Adrenal gland (tissue), 12 donors: ENCODE results near the gene PRXL2A. TPM values are rescaled to one million over a fixed set of nuclear protein-coding genes. Genes with fewer than 3 reads are reported as not detected.

Experiments
- DNase-seq, 7 donors: peaks; one replicate each; pipeline ENCODE4 v3.0.0-alpha.2; 2019 to 2020
- H3K27ac ChIP-seq, 5 donors: fragments of 200-600 bp; sonication (generic) in 4 of 5; 1 replicate in 3 of 5; 2 replicates in 2 of 5; pipeline versions ENCODE4 v1.5.1 to v1.8.0; 2016 to 2020; ENCODE audit warnings: mild to moderate bottlenecking in 1 of 5
- H3K27me3 ChIP-seq: fragments of 200-600 bp; 2 replicates; pipeline ENCODE4 v1.8.0; 2021
- H3K36me3 ChIP-seq, 2 donors: fragments of 200-600 bp; replicated peaks in 1 of 2; 1 replicate in 1 of 2; 2 replicates in 1 of 2; pipeline versions ENCODE4 v1.5.1 to v1.8.0; 2018 to 2022
- H3K4me1 ChIP-seq, 2 donors: fragments of 200-600 bp; replicated peaks in 1 of 2; 1 replicate in 1 of 2; 2 replicates in 1 of 2; pipeline versions ENCODE4 v1.5.1 to v1.8.0; 2018 to 2021
- H3K4me3 ChIP-seq, 4 donors: fragments of 200-600 bp; sonication (generic) in 3 of 4; one replicate each; pipeline ENCODE4 v1.5.1; 2016 to 2018
- H3K9me3 ChIP-seq, 3 donors: fragments of 200-600 bp; sonication (generic) in 1 of 3; replicated peaks in 1 of 3; 1 replicate in 2 of 3; 2 replicates in 1 of 3; pipeline versions ENCODE4 v1.5.1 to v1.8.0; 2016 to 2021
- CTCF ChIP-seq, 6 experiments: fragments of 450-650 bp in 4 of 6; fragments of 200-600 bp in 2 of 6; sonication (generic) in 1 of 6; IDR thresholded peaks; 1 replicate in 5 of 6; 2 replicates in 1 of 6; pipeline versions ENCODE4 v1.5.1 to v1.8.0; 2016 to 2021; ENCODE audit warnings: antibody characterized with exemption in 6 of 6, mild to moderate bottlenecking in 2 of 6, moderate library complexity in 1 of 6
- POLR2A ChIP-seq, 2 donors: fragments of 450-650 bp; IDR thresholded peaks; one replicate each; pipeline ENCODE4 v1.6.1; 2017; ENCODE audit warnings: antibody characterized with exemption in 2 of 2, mild to moderate bottlenecking in 2 of 2, moderate library complexity in 1 of 2
- WGBS, 4 donors: extraction: QIAGEN DNeasy Blood & Tissue Kit in 2 of 4; methylation state at CpG; one replicate each; pipeline versions ENCODE4 v1.1.5 to v1.1.7; 2013 to 2017; 5-methylcytosine and 5-hydroxymethylcytosine counted together
- intact Hi-C, 2 donors: fragments of 100-400 bp; cut with DNase I; formaldehyde crosslinking; loops; one replicate each; pipeline versions ENCODE4 v1.14.1 to v1.15.0; 2022 to 2023
- polyA plus RNA-seq, 3 donors: library from polyadenylated mRNA; stranded (reverse); fragments of 200-250 nt in 2 of 3; fragments of 350-450 nt in 1 of 3; fragmentation: Illumina TruSeq in 1 of 3; extraction: RNeasy Lipid Tissue Mini Kit (QIAGEN cat#74804) in 1 of 3; gene quantifications; one replicate each; pipeline ENCODE4 v1.2.3, GENCODE V29; 2013 to 2014
- total RNA-seq, 9 donors: library from RNA; depleted of rRNA in 4 of 9; stranded (reverse); fragments of >200 nt in 4 of 9; fragments of 120-200 nt in 1 of 9; fragmentation: NEBNext Ultra II Directional in 1 of 9; extraction: Animal tissue kit (Norgen Biotek cat#: 25700) in 1 of 9; gene quantifications; one replicate each; pipeline versions ENCODE4 v1.1.0 to v1.2.4, GENCODE V29; 2013 to 2023
- donor health status: healthy with polysubstance abuse.
- donor health status: Bipolar disorder and iron deficiency.
- donor health status: DM: yes; HTN: yes; CAD: no.
- donor health status: DM: no; HTN: no; CAD: no.
- donor health status: DM: no; HTN: no; CAD: no.
- donor health status: DM: yes; HTN: yes; CAD: no.

PRXL2A gene
- total and polyA plus RNA-seq, 12 donors, result 12.7 to 140 (median 29.9) TPM

DNA sequence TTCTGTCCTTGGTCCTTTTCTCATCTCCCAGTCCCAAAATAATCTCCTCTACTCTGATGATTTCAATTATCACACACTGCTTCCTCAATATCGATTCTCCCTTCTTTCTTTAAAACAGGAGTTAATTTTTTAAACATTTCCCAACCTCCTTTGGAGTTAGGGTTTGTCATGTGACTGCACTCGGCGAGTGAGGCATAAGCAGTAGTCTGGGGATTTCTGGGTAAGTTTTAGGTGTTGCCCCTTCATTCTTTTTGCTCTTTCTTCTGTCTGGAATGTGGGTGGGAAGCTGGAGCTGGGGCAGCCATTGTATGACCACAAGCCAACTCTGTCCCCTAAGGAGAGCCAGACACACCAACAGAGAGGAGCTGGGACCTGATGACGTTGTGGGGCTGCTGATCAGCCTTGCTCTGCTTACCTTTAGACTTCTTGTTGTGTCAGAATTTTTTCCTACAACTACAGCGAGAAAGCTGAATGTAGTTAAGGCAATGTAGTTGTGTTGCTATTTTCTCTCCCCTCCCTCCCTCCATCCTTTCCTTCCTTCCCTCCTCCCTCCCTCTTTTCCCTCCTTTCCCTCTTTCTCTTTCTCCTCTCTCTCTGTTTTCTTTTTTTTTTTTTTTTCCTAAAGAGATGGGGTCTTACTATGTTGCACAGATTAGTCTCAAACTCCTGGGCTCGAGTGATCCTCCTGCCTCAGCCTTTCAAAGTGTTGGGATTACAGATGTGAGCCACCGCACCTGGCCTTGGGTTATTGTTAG is 39.3 kb downstream of the PRXL2A start:
- no peak for DNase-seq
- Histone ChIP-seq H3K36me3 (no peaks in the 10 kb centered on the region), H3K27ac (no peak overlapping the region), H3K9me3 (no peaks in the 10 kb centered on the region), H3K4me3 (no peak overlapping the region), H3K4me1 (peaks cover 0 to 4% of the 10 kb centered on the region in 2 donors), H3K27me3 (no peaks in the 10 kb centered on the region)
- TF ChIP-seq CTCF (IDR thresholded peaks at IDR 0.05) (no peak), POLR2A (IDR thresholded peaks at IDR 0.05) (no peak)
- 70 to 84% (median 71%) methylated on average over 7 of the region's 7 CpGs for WGBS, 4 donors
- intact Hi-C loops, result no loop called here

- Histone ChIP-seq H3K27me3 (no peaks in the 10 kb centered on the region), H3K27ac (no peak overlapping the region), H3K4me1 (peaks cover 0 to 5% of the 10 kb centered on the region in 2 donors), H3K9me3 (no peaks in the 10 kb centered on the region), H3K4me3 (no peak overlapping the region), H3K36me3 (no peaks in the 10 kb centered on the region)
- no peak for TF ChIP-seq CTCF (IDR thresholded peaks at IDR 0.05)
- intact Hi-C loops, result no loop called here
- DNase-seq, result no peak
- WGBS, 4 donors, result 92 to 94% (median 93%) methylated on average over 4 of the region's 4 CpGs
Observed at GRCh38 chr10:80448209-80448942, 40.0 kb downstream of the PRXL2A start.

DNA sequence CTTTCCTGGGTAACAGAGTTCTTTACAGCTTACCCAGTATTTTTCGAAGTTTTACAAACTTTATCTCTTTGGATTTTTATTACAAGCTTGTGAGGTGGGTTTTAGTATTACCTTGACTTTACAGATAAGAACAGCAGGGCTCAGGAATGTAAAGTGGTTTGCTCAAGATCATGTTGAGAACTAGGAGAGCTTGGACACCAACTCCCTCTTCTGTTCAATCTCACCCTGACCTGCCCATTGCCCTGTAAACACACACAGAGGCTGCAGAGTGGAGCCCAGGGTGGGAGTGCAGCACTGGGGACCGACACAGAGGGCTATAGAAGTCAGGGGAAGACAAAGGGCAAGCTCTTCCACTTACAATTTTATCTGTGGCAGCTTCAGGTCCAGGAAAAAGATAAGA is 41.2 kb downstream of the PRXL2A start:
- Histone ChIP-seq H3K4me3 (no peak overlapping the region), H3K4me1 (peaks cover 0 to 9% of the 10 kb centered on the region in 2 donors), H3K27ac (no peak overlapping the region), H3K36me3 (no peaks in the 10 kb centered on the region), H3K9me3 (no peaks in the 10 kb centered on the region), H3K27me3 (no peaks in the 10 kb centered on the region)
- 84 to 98% (median 89%) methylated on average over 2 of the region's 2 CpGs for WGBS, 4 donors
- TF ChIP-seq CTCF (IDR thresholded peaks at IDR 0.05) (no peak), POLR2A (IDR thresholded peaks at IDR 0.05) (no peak)
- DNase-seq, result no peak
- intact Hi-C loops, result no loop called here

DNA sequence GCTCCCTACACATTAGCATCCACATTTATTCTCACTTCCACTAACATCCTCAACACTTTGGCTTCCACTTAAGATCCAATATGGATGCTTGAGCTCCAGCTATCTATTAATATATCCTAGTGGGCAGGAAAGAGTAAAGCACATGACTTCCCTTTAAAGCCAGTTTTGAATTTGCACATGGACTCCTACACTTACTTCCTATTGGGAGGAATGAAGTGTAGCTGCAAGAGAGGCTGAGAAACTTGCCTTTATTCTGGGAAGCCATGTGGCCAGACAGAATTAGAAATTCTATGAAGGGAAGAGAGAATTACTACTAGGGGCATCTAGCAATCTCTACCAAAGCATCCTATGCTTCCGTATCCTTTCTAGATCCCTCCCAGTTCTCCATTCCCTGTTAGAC is 42.8 kb downstream of the PRXL2A start:
- Histone ChIP-seq H3K27ac (no peak overlapping the region), H3K36me3 (no peaks in the 10 kb centered on the region), H3K4me1 (peaks cover 6 to 12% of the 10 kb centered on the region in 2 donors), H3K9me3 (no peaks in the 10 kb centered on the region), H3K4me3 (no peak overlapping the region), H3K27me3 (no peaks in the 10 kb centered on the region)
- no peak for DNase-seq
- no peak for TF ChIP-seq POLR2A (IDR thresholded peaks at IDR 0.05)
- TF ChIP-seq CTCF (IDR thresholded peaks at IDR 0.05), result no peak
- 92 to 100% (median 100%) methylated on average over 1 of the region's 1 CpG for WGBS, 4 donors
- intact Hi-C loops, result no loop called here
